RPMI7951 (cell line): Measurements from ENCODE around the gene DNMT3A. TPM values are rescaled to one million over a fixed set of nuclear protein-coding genes. Genes with fewer than 3 reads are reported as not detected.
A peak's percentile ranks its signal among the peaks of the same experiment; 100 is the strongest.

Source experiments
- DNase-seq: peaks from one replicate; pipeline ENCODE4 v3.0.0-alpha.2; 2012; ENCODE audit warnings: low read depth
- total RNA-seq: library from RNA; depleted of rRNA; stranded (reverse); fragments of >200 nt; shearing (Covaris generic); gene quantifications from 2 replicates; pipeline ENCODE4 v1.2.3, GENCODE V29; 2014

DNMT3A gene
- total RNA-seq, 1 experiment from 2014 or later = 1.4 TPM

GRCh38 chr2:25373269-25373981 is 31.7 kb upstream of the DNMT3A start:
- DNase-seq = no peak

GRCh38 chr2:25372405-25373268 is 30.9 kb upstream of the DNMT3A start:
- no peak for DNase-seq

- DNase-seq = no peak
Observed at GRCh38 chr2:25371253-25372241, 29.8 kb upstream of the DNMT3A start.

GRCh38 chr2:25369876-25370275 is 28.2 kb upstream of the DNMT3A start:
- DNase-seq = no peak

GRCh38 chr2:25369439-25369838 is 27.7 kb upstream of the DNMT3A start:
- no peak for DNase-seq

- peak; percentile 11 for DNase-seq
Observed at GRCh38 chr2:25368660-25369059, 26.9 kb upstream of the DNMT3A start.

GRCh38 chr2:25367296-25367695 is 25.6 kb upstream of the DNMT3A start:
- DNase-seq = peak; percentile 14

GRCh38 chr2:25366629-25367028 is 24.9 kb upstream of the DNMT3A start:
- no peak for DNase-seq

GRCh38 chr2:25365241-25365640 is 23.5 kb upstream of the DNMT3A start:
- DNase-seq = peak; percentile 19

- no peak for DNase-seq
Observed at GRCh38 chr2:25363733-25364132, 22.0 kb upstream of the DNMT3A start.

- DNase-seq = no peak
Observed at GRCh38 chr2:25362434-25363145, 20.9 kb upstream of the DNMT3A start.

- peak; percentile 89 for DNase-seq
Observed at GRCh38 chr2:25362049-25362433, 20.3 kb upstream of the DNMT3A start.

GRCh38 chr2:25361261-25362048 is 19.7 kb upstream of the DNMT3A start:
- DNase-seq = no peak

- no peak for DNase-seq
Observed at GRCh38 chr2:25358836-25359235, 17.1 kb upstream of the DNMT3A start.

- no peak for DNase-seq
Observed at GRCh38 chr2:25358249-25358815, 16.6 kb upstream of the DNMT3A start.

GRCh38 chr2:25356088-25356487 is 14.4 kb upstream of the DNMT3A start:
- no peak for DNase-seq

GRCh38 chr2:25355270-25355669 is 13.5 kb upstream of the DNMT3A start:
- no peak for DNase-seq

GRCh38 chr2:25354116-25354515 is 12.4 kb upstream of the DNMT3A start:
- no peak for DNase-seq

- DNase-seq = peak; percentile 69
Observed at GRCh38 chr2:25349397-25349796, 7.7 kb upstream of the DNMT3A start.

GRCh38 chr2:25347846-25348245 is 6.1 kb upstream of the DNMT3A start:
- peak; percentile 28 for DNase-seq
